NCI-H187 (cell line): ENCODE measurements around the gene SETBP1.

Source experiments
- DNase-seq, 2 experiments: peaks; one replicate each; lab custom pipeline; 2025; lab: John Stamatoyannopoulos, UW

The SETBP1 gene

GRCh38 chr18:44937960-44938719 is 257.5 kb downstream of the SETBP1 start:
- DNase-seq: peak; percentile 40 to 45

DNA sequence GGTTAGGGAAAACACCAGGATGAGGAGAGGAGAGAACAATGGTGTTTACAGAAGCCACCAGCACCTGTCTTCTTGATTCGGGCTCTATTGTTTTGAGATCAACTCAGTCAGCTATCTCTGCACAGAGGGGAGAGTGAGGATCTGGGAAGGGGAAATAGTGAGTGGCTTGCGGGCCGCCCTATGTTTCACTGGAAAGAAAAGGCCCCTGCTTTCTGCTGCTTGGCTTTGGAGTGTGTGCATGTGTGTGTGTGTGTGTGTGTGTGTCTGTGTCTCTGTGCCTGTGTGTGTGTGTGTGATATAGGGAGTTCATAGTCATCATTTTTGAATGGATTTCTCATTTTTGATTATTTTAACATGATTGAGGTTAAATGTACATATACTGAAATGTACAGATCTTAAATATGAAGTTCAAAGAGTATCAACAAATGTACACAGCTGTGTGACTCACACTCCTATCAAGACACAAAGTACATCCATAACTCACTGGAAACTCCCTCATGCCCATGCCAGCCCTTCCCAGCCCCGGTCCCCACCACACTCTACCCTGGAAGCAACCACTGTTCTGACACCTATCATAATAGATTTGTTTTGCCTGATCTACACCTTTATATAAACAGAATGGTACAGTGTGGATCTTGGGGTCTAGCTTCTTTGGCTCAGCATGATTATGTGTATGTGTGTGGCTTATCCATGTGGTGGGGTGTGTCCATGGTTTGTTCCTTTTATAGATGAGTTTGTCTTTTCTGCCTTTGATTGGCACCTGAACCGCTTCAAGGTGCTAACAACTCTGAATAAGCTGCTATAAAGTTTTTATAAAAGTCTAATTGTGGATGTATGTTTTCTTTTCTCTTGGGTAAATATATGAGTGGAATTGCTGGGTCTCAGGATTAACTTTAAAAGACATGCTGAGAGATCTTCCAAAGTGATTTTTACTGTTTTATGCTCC is 258.3 kb downstream of the SETBP1 start:
- no peak for DNase-seq

DNA sequence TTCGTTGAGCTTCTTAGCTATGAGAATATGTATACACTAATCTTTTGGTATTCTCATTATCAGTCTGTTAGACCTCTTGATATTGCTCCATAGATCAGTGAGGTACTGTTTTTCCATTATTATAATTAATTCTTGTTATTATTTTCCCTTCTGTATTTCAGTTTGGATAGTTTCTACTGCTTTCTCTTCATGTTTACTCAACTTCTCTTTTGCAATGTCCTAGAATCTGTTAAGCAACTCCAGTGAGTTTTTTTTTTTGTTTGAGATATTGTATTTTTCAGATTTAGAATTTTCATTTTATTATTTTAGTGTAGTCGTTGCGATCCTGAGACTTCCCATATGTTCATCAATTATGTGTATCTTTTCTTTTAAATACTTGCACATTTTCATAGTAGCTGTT is 260.8 kb downstream of the SETBP1 start:
- DNase-seq: no peak

DNA sequence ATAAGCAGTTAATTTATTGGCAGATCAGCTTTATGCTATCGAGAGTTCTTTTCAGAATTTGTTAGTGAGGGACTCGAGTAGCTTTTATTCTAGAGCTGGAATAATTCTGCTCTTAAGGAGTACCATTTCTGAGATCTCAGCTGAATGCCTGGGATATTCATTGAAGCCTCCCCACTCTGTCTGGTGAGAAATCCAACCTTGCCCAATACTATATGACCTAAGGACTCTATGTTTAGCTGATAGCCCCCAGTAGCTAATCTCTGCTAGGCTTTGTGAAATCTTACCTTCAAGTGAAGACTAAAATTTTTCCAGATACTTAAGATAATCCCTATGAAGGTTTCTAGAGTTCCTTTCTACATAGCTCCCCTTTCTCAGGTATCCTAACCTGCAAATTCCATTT is 261.4 kb downstream of the SETBP1 start:
- DNase-seq: no peak

DNA sequence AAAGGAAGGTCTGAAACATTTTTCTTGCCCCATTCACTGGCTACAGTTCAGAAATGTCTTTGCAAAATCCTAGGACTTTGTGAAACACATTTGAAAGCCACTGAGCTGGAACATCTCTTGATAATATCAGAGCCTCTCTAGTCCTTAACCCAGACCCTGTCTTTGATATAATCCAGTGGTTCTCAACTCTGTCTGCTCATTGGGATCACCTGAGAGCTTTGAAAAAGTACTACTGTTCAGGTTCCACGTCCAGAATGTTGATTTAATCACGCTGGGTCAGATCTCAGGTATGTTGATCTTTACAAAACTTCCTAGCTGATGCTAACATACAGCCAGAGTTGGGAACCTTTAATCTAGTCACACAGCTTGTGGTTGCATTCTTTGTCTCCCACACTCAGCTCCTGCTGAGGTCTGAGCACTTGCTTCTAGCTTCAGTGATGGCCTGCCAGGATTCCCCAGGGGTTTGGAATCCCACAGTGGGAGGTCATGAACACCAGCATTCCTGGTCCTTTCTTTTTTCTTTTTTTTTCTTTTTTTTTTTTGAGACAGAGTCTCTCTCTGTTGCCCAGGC is 262.7 kb downstream of the SETBP1 start:
- no peak for DNase-seq

DNA sequence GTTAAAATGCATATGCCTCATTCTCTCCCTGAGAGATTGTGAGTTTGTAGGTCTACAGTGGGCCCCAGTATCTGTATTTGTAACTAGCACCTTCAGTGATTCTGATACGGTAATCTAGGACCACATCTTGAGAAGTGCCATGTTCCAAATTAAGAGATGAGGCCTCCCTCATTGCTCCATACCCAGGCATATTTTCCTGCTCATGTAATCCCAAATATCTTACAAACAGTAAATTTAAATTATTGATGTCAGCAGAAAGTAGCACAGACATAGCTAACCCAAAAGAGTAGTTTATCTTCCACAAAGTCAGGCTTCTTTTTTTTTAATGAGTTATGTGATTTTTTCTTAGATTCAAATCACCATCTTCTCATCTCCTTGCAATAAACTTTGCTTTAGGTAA is 263.8 kb downstream of the SETBP1 start:
- DNase-seq: no peak

- DNase-seq: peak; percentile 31 to 60
Observed at GRCh38 chr18:44945888-44946401, 265.3 kb downstream of the SETBP1 start.

GRCh38 chr18:44946529-44947113 is 265.9 kb downstream of the SETBP1 start:
- DNase-seq: peak; percentile 6 to 68

GRCh38 chr18:44949967-44950366 is 269.3 kb downstream of the SETBP1 start:
- no peak for DNase-seq

GRCh38 chr18:44950685-44951195 is 270.1 kb downstream of the SETBP1 start:
- DNase-seq: no peak

GRCh38 chr18:44951748-44952147 is 271.1 kb downstream of the SETBP1 start:
- DNase-seq: no peak

DNA sequence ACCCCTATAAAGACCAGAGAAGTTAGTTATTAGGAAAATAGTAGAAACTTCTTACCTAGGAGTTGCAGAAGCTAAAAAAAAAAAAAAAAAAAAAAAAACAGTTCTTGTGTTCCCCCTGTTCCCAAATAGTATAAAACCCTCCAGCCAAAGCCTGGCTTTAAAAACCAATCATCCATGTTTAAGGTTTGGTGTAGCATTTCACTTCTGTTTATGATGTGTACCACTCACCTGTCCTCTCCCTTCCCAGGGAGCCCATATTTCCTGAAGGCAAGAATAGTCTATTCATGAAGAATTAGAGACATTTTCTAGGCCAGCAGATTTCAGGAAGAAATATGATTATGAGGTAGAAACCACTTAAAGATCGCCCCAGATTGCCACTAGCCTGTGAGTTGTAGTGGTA is 273.6 kb downstream of the SETBP1 start:
- no peak for DNase-seq

DNA sequence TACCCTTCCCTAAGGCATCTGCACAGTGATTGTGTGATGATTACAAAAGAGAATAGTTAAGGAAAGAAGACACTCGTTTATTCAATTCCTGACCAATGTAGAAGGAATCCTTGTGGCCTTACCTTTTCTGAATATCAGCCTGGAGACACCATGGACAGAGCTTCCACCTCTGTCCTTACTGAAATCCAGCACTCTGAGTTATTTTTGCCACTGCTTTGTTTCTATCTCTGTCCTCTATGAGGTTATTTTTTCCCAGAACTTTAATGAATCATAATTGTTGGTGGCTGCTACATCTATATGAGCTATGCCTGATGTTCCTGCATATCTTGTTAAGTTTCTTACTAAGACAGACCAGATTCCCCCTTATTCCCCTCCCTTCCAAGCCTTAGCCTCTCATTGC is 275.1 kb downstream of the SETBP1 start:
- DNase-seq: no peak

GRCh38 chr18:44957025-44957424 is 276.3 kb downstream of the SETBP1 start:
- no peak for DNase-seq

DNA sequence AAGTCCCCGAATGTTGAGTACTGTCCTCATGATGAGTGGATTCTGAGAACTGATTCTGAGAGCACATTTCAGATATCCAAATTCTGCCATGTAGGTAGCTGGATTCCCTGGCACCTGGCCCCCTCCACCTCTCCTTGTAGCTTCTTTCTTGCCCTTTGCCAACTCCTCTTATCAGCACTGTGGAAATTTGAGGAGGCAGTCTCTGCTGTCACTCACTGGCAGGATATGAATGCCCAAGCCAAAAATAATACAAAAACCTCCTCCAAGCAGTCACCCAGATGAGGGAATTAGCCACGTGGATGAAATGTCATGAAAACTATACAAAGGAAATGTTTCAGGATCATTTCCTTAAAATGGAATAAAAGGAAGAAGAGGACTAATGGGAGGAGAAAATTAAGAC is 276.8 kb downstream of the SETBP1 start:
- no peak for DNase-seq

DNA sequence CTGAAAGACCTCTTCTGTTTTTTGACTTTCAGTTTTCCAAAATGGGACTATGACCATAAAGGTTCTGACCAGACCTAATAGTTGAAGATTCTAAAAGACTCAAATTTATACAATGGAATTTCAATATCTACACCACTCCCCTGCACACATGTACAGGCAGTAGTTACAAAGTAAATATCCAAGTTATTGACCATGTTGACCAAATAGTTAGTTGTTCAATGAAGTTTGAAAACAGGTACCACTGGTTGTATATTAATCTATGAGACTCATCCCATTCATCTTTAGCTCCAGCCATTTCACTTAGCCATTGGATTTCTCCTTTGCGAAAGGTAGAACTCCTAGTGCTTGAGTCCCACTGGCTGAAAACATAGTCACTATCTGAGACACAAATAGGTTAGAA is 277.4 kb downstream of the SETBP1 start:
- no peak for DNase-seq

- DNase-seq: no peak
Observed at GRCh38 chr18:44958455-44958854, 277.8 kb downstream of the SETBP1 start.

- no peak for DNase-seq
Observed at GRCh38 chr18:44959013-44959412, 278.3 kb downstream of the SETBP1 start.

- DNase-seq: no peak
Observed at GRCh38 chr18:44960580-44960979, 279.9 kb downstream of the SETBP1 start.

DNA sequence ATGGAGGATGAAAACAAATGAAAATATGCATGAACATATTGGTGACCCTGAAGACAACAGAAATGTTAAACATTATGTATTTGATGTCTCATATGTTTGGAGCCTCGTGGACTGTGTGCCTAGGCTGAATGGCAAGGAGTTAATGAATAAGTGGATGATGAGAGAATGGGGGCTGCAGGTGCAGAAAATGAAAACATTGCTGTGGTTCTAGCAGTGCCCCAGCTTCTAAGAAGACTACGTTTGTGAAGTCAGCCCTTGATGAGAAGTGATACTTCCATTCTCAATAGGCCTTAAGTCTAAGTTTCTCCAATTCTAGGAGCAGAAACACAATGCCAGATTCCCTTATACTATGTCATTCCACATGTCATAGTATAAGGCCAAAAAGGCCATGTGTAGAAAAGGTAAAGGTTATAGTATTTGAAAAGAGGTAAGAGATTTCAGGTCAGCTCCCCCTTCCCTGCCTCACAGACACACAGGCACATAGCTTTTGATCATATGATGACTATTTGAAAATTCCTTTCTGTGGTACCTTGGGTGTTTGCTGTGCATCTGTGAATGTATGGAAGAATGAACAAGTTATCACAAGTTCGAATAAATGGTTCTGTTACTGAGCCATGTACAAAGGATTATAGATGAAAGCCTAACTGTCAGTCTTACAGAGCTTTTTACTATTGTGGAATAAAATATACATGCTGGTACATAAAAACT is 280.8 kb downstream of the SETBP1 start:
- DNase-seq: no peak

- DNase-seq: no peak
Observed at GRCh38 chr18:44967599-44967998, 286.9 kb downstream of the SETBP1 start.
